ENCODE measurements around the gene POM121C. TPM values are rescaled to one million over a fixed set of nuclear protein-coding genes. Genes with fewer than 3 reads are reported as not detected.
"Not testable (repeated sequence)": the region's sequence is repeated elsewhere in the genome, so short reads cannot be mapped to it uniquely, and the experiment has no call there.

Gene POM121C
- total RNA-seq, 2 experiments from 2014 or later: 70.9 to 72.4 TPM

GRCh38 chr7:75398771-75399700, 87.1 kb downstream of the POM121C start:
- CTCF ChIA-PET, POLR2A ChIA-PET: not testable (repeated sequence)

GRCh38 chr7:75397865-75398264, 88.2 kb downstream of the POM121C start:
- CTCF ChIA-PET, POLR2A ChIA-PET: not testable (repeated sequence)

GRCh38 chr7:75395329-75395728, 90.8 kb downstream of the POM121C start, which contains the start of gene TRIM73:
Gene TRIM73, plus strand, starts transcription at chr7:75395629. Its CDS starts 3,305 bp downstream, at chr7:75398934.
- POLR2A ChIA-PET, CTCF ChIA-PET: not testable (repeated sequence)

GRCh38 chr7:75393194-75393593, 92.9 kb downstream of the POM121C start:
- POLR2A ChIA-PET, CTCF ChIA-PET: not testable (repeated sequence)

GRCh38 chr7:75374519-75375317, 111.4 kb downstream of the POM121C start:
- POLR2A ChIA-PET, CTCF ChIA-PET: not testable (repeated sequence)

- POLR2A ChIA-PET, CTCF ChIA-PET: not testable (repeated sequence)
Measured at GRCh38 chr7:75374144-75374518, 112.0 kb downstream of the POM121C start.

- POLR2A ChIA-PET: not testable (repeated sequence)
Measured at GRCh38 chr7:75367313-75367712, 118.8 kb downstream of the POM121C start.

More at GRCh38 chr7:75367313-75367712, 118.8 kb downstream of the POM121C start:
- CTCF ChIA-PET: not testable (repeated sequence)

Other genes with a start within 250 kb of the POM121C start
- 1 to 10 TPM; 2.0 to 2.6 TPM for gene TRIM73, start 90.7 kb downstream of the POM121C start, total RNA-seq
- not detected for gene SPDYE5, start 6.0 kb upstream of the POM121C start, total RNA-seq